DND-41 (cell line): ENCODE results near the gene SLC1A4.

Experiments
- ATAC-seq: fragments of 200-7000 bp; cut with Tn5 transposase; 3 replicates; pipeline ENCODE4 v1.9.1; 2021; ENCODE audit warnings: low read depth; ENCODE audit not compliant: insufficient read depth
- DNase-seq: peaks from one replicate; pipeline ENCODE4 v3.0.0-alpha.2; 2020
- H2AFZ ChIP-seq: 2 replicates; pipeline ENCODE4 v1.6.0; 2012; ENCODE audit warnings: low read depth, low read length
- H3K27ac ChIP-seq: 2 replicates; pipeline ENCODE4 v1.5.1; 2012; ENCODE audit warnings: low read length, inconsistent platforms
- H3K27me3 ChIP-seq: fragments of 200-600 bp; sonication (generic); 2 replicates; pipeline ENCODE4 v1.6.0; 2012; ENCODE audit warnings: low read length, mild to moderate bottlenecking, inconsistent platforms; ENCODE audit not compliant: insufficient read depth, poor library complexity
- H3K36me3 ChIP-seq: 2 replicates; pipeline ENCODE4 v1.5.1; 2012; ENCODE audit warnings: low read length, inconsistent platforms; ENCODE audit not compliant: insufficient read depth
- H3K4me1 ChIP-seq: 2 replicates; pipeline ENCODE4 v1.5.1; 2012; ENCODE audit warnings: mild to moderate bottlenecking, low read length; ENCODE audit not compliant: insufficient read depth
- H3K4me2 ChIP-seq: 2 replicates; pipeline ENCODE4 v1.6.0; 2012; ENCODE audit warnings: mild to moderate bottlenecking, moderate library complexity, low read length, inconsistent platforms; ENCODE audit not compliant: insufficient read depth
- H3K4me3 ChIP-seq, 2 experiments: fragments of 200-600 bp in 1 of 2; shearing (Covaris generic) in 1 of 2; 2 replicates each; pipeline ENCODE4 v1.5.1; 2012 to 2016; ENCODE audit warnings: inconsistent platforms in 2 of 2, low read length in 2 of 2, mild to moderate bottlenecking in 2 of 2, low read depth in 1 of 2, moderate library complexity in 1 of 2
- H3K79me2 ChIP-seq: 2 replicates; pipeline ENCODE4 v1.6.0; 2012; ENCODE audit warnings: low read length, inconsistent platforms; ENCODE audit not compliant: insufficient read depth
- H3K9ac ChIP-seq: 2 replicates; pipeline ENCODE4 v1.6.0; 2012; ENCODE audit warnings: low read depth, mild to moderate bottlenecking, inconsistent platforms, low read length, moderate library complexity
- H3K9me3 ChIP-seq: 2 replicates; pipeline ENCODE4 v1.5.1; 2012; ENCODE audit warnings: low read length, moderate library complexity, mild to moderate bottlenecking, inconsistent platforms; ENCODE audit not compliant: insufficient read depth, severe bottlenecking
- H4K20me1 ChIP-seq: 2 replicates; pipeline ENCODE4 v1.6.0; 2012; ENCODE audit warnings: low read length; ENCODE audit not compliant: insufficient read depth
- CTCF ChIP-seq: IDR thresholded peaks from 2 replicates; pipeline ENCODE4 v1.5.1; 2012; ENCODE audit warnings: borderline replicate concordance, low read length, moderate library complexity, mild to moderate bottlenecking; ENCODE audit not compliant: poor library complexity, severe bottlenecking; ENCODE audit errors: extremely low read depth
- EZH2 ChIP-seq: IDR thresholded peaks from 3 replicates; pipeline ENCODE4 v1.6.1; 2012; ENCODE audit warnings: borderline replicate concordance, low read depth, mild to moderate bottlenecking, moderate library complexity, low read length, inconsistent platforms; ENCODE audit not compliant: severe bottlenecking

SLC1A4 gene

GRCh38 chr2:64992990-64993389, 3.8 kb downstream of the SLC1A4 start:
- Histone ChIP-seq H2AFZ (no peak overlapping the region), H4K20me1 (peaks cover 81% of the 10 kb centered on the region), H3K4me3 (peak overlapping the region; percentile 24 to 66; a peak in 3 of 4 replicates), H3K4me1 (peaks cover 73% of the 10 kb centered on the region), H3K9ac (peak overlapping the region; percentile 95), H3K4me2 (peak overlapping the region; percentile 83), H3K36me3 (peaks cover 69% of the 10 kb centered on the region), H3K27ac (peak overlapping the region; percentile 54), H3K9me3 (no peaks in the 10 kb centered on the region), H3K27me3 (no peaks in the 10 kb centered on the region), H3K79me2 (peaks cover 90% of the 10 kb centered on the region)
- ATAC-seq (no peak), DNase-seq (peak; percentile 25)
- TF ChIP-seq EZH2 (no peak), CTCF (no peak)

GRCh38 chr2:64995041-64995440, 5.8 kb downstream of the SLC1A4 start:
- H2AFZ ChIP-seq, result no peak overlapping the region
- H4K20me1 ChIP-seq, result peaks cover 91% of the 10 kb centered on the region
- H3K9ac ChIP-seq, result no peak overlapping the region; the same call in 1 of the 2 replicates
- H3K4me1 ChIP-seq, result peaks cover 76% of the 10 kb centered on the region
- no peak overlapping the region for H3K4me3 ChIP-seq
- TF ChIP-seq EZH2 (no peak), CTCF (no peak)
- peak overlapping the region; percentile 83 for H3K4me2 ChIP-seq
- peaks cover 98% of the 10 kb centered on the region for H3K79me2 ChIP-seq
- H3K9me3 ChIP-seq, result no peaks in the 10 kb centered on the region
- peaks cover 80% of the 10 kb centered on the region for H3K36me3 ChIP-seq
- H3K27ac ChIP-seq, result no peak overlapping the region
- H3K27me3 ChIP-seq, result no peaks in the 10 kb centered on the region
- DNase-seq, result no peak
- ATAC-seq, result no peak

GRCh38 chr2:64996871-64997307, 7.7 kb downstream of the SLC1A4 start:
- peak overlapping the region; percentile 83; the same call in 1 of the 2 replicates for H3K4me2 ChIP-seq
- no peak for ATAC-seq
- peaks cover 99% of the 10 kb centered on the region for H3K79me2 ChIP-seq

More at GRCh38 chr2:64996871-64997307, 7.7 kb downstream of the SLC1A4 start:
- no peaks in the 10 kb centered on the region for H3K27me3 ChIP-seq
- H3K4me3 ChIP-seq, result no peak overlapping the region; a peak in 1 of 4 replicates
- DNase-seq, result no peak
- TF ChIP-seq CTCF (peak; percentile 17), EZH2 (no peak)
- H3K9me3 ChIP-seq, result no peaks in the 10 kb centered on the region
- no peak overlapping the region for H2AFZ ChIP-seq
- peak overlapping the region; percentile 54 for H3K27ac ChIP-seq
- no peak overlapping the region for H3K9ac ChIP-seq
- peaks cover 86% of the 10 kb centered on the region for H4K20me1 ChIP-seq
- H3K4me1 ChIP-seq, result peaks cover 62% of the 10 kb centered on the region
- H3K36me3 ChIP-seq, result peaks cover 93% of the 10 kb centered on the region
